Measurements from ENCODE around the gene RCAN3.

GRCh38 chr1:24487455-24487854 is 15.2 kb upstream of the RCAN3 start:
- TF ChIP-seq POLR2A (IDR thresholded peaks at IDR 0.05), result no peak
- TF ChIP-seq, protein P1, sequence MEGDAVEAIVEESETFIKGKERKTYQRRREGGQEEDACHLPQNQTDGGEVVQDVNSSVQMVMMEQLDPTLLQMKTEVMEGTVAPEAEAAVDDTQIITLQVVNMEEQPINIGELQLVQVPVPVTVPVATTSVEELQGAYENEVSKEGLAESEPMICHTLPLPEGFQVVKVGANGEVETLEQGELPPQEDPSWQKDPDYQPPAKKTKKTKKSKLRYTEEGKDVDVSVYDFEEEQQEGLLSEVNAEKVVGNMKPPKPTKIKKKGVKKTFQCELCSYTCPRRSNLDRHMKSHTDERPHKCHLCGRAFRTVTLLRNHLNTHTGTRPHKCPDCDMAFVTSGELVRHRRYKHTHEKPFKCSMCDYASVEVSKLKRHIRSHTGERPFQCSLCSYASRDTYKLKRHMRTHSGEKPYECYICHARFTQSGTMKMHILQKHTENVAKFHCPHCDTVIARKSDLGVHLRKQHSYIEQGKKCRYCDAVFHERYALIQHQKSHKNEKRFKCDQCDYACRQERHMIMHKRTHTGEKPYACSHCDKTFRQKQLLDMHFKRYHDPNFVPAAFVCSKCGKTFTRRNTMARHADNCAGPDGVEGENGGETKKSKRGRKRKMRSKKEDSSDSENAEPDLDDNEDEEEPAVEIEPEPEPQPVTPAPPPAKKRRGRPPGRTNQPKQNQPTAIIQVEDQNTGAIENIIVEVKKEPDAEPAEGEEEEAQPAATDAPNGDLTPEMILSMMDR (IDR thresholded peaks at IDR 0.05), result no peak
- no peak for TF ChIP-seq POLR2AphosphoS5 (IDR thresholded peaks at IDR 0.05)

Measured in sigmoid colon (tissue), 4 donors.